Keratinocyte (primary cell): ENCODE data around the gene OR2F2. TPM values are rescaled to one million over a fixed set of nuclear protein-coding genes. Genes with fewer than 3 reads are reported as not detected.

ENCODE experiments used
- DNase-seq: peaks from one replicate; pipeline ENCODE4 v3.0.0-alpha.2; 2011; ENCODE audit warnings: low read depth, missing footprints, low spot score
- FAIRE-seq: peaks from 2 replicates; lab custom pipeline; 2011; peaks lifted over from hg19 to GRCh38; lab: Jason Lieb, UNC
- H2AFZ ChIP-seq: 2 replicates; pipeline ENCODE4 v1.6.0; 2012; ENCODE audit warnings: low read length, control low read depth, inconsistent platforms; ENCODE audit not compliant: control insufficient read depth
- H3K27ac ChIP-seq: 2 replicates; pipeline ENCODE4 v1.5.1; 2011; ENCODE audit warnings: low read length; ENCODE audit not compliant: control insufficient read depth, insufficient read depth
- H3K27me3 ChIP-seq: 3 replicates; pipeline ENCODE4 v1.6.0; 2011; ENCODE audit warnings: low read length; ENCODE audit not compliant: control insufficient read depth, insufficient read depth; ENCODE audit errors: extremely low read depth
- H3K36me3 ChIP-seq, 2 experiments: 2 replicates in 1 of 2; 3 replicates in 1 of 2; pipeline ENCODE4 v1.5.1; 2011; ENCODE audit warnings: low read length in 2 of 2, mild to moderate bottlenecking in 1 of 2; ENCODE audit not compliant: control insufficient read depth in 2 of 2, insufficient read depth in 2 of 2; ENCODE audit errors: extremely low read depth in 1 of 2
- H3K4me1 ChIP-seq: 3 replicates; pipeline ENCODE4 v1.5.1; 2011; ENCODE audit warnings: low read length; ENCODE audit not compliant: control insufficient read depth, insufficient read depth; ENCODE audit errors: extremely low read depth
- H3K4me2 ChIP-seq: 3 replicates; pipeline ENCODE4 v1.6.0; 2011; ENCODE audit warnings: low read depth, low read length; ENCODE audit not compliant: control insufficient read depth, insufficient read depth; ENCODE audit errors: extremely low read depth
- H3K4me3 ChIP-seq, 3 experiments: fragments of 200-600 bp in 1 of 3; sonication (generic) in 1 of 3; 2 replicates in 2 of 3; 3 replicates in 1 of 3; pipeline ENCODE4 v1.5.1; 2011 to 2016; ENCODE audit warnings: low read length in 3 of 3, mild to moderate bottlenecking in 3 of 3, control low read depth in 2 of 3, inconsistent platforms in 1 of 3, low read depth in 1 of 3, mixed read lengths in 1 of 3, mixed run types in 1 of 3, moderate library complexity in 1 of 3; ENCODE audit not compliant: control insufficient read depth in 2 of 3, insufficient read depth in 2 of 3; ENCODE audit errors: extremely low read depth in 1 of 3
- H3K79me2 ChIP-seq: 2 replicates; pipeline ENCODE4 v1.6.0; 2012; ENCODE audit warnings: low read length; ENCODE audit not compliant: control insufficient read depth, insufficient read depth
- H3K9ac ChIP-seq: 3 replicates; pipeline ENCODE4 v1.6.0; 2011; ENCODE audit warnings: low read length; ENCODE audit not compliant: control insufficient read depth, insufficient read depth; ENCODE audit errors: extremely low read depth
- H3K9me1 ChIP-seq: 3 replicates; pipeline ENCODE4 v1.6.0; 2011; ENCODE audit warnings: low read length; ENCODE audit not compliant: control insufficient read depth, insufficient read depth; ENCODE audit errors: extremely low read depth
- H3K9me3 ChIP-seq: 2 replicates; pipeline ENCODE4 v1.5.1; 2012; ENCODE audit warnings: low read depth, low read length; ENCODE audit not compliant: control insufficient read depth
- H4K20me1 ChIP-seq: 3 replicates; pipeline ENCODE4 v1.6.0; 2011; ENCODE audit warnings: low read length; ENCODE audit not compliant: control insufficient read depth, insufficient read depth; ENCODE audit errors: extremely low read depth
- CTCF ChIP-seq, 3 experiments: IDR thresholded peaks in 1 of 3; conservative IDR thresholded peaks in 1 of 3; optimal IDR thresholded peaks in 1 of 3; 2 replicates in 2 of 3; 3 replicates in 1 of 3; pipeline versions ENCODE3 to v1.5.1; 2011; ENCODE audit warnings: low read length in 3 of 3, mild to moderate bottlenecking in 3 of 3, moderate library complexity in 2 of 3, control low read depth in 1 of 3, inconsistent platforms in 1 of 3; ENCODE audit not compliant: insufficient read depth in 2 of 3; ENCODE audit errors: extremely low read depth in 1 of 3
- EZH2 ChIP-seq: IDR thresholded peaks from one replicate; pipeline ENCODE4 v1.6.1; 2012; ENCODE audit warnings: inconsistent platforms, mild to moderate bottlenecking, low read length, moderate library complexity
- dilution Hi-C: fragments of 300-500 bp; cut with MboI; formaldehyde crosslinking; loops from one replicate; pipeline ENCODE4 v1.7.0; 2020; ENCODE audit warnings: low sequenced_read_pairs; ENCODE audit not compliant: extremely low pct_ligation_motif_present
- polyA plus RNA-seq, 5 experiments: library from polyadenylated mRNA; depleted of rRNA in 3 of 5; stranded (reverse) in 3 of 5; stranded (forward) in 1 of 5; unstranded in 1 of 5; fragments of >200 nt; gene quantifications; 1 replicate in 1 of 5; 2 replicates in 3 of 5; 3 replicates in 1 of 5; pipeline versions ENCODE4 v1.2.1 to v1.2.3, GENCODE V29; 2011 to 2012; ENCODE audit warnings: missing spikeins in 2 of 5, low read depth in 1 of 5, low replicate concordance in 1 of 5

OR2F2 gene
- polyA plus RNA-seq, 1 donor (not counting 4 experiments of a cell fraction or from before 2014, with no cell fraction given) = not detected

DNA sequence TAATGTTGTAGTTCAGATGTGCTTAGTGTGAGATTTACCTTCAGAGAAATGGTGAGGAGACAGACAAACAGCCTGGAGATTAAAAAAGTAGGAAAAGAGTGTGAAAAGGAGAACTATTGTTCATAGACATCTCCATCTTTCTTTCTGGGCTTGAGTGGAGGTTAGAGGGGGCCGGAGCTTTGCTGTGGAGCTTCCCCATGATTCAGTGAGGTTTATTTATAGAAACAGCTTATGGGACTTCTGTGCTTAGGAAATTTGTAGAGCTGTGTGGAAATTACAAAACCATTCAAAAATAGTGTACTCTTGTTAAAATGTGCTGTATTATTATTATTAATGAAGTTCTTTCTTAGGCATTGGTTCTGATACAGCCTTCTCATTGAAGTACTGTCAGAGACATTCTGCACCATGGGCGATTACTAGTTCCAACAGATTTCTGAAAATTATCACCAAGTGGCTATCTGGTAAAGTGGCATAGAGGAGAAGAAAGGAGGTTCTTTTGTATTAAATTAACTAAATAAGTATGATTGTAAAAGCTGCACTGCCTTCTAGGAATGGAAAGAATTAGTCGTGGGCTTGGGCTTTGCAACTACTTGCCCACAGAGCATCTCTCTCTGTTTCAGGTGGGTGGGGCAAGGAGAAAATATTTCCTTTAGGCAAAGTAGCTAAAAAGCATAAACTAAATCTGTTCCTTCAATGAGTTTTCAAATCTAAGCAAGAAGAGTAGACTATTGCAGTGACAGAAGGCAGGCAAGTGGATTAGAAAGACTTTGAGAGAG is 24.4 kb upstream of the OR2F2 start:
- Histone ChIP-seq H3K4me1 (no peaks in the 10 kb centered on the region), H2AFZ (no peak overlapping the region), H3K4me2 (no peak overlapping the region), H3K27me3 (no peaks in the 10 kb centered on the region), H4K20me1 (no peaks in the 10 kb centered on the region), H3K9me1 (no peaks in the 10 kb centered on the region), H3K27ac (no peak overlapping the region), H3K9me3 (no peaks in the 10 kb centered on the region), H3K36me3 (no peaks in the 10 kb centered on the region), H3K4me3 (no peak overlapping the region), H3K9ac (no peak overlapping the region), H3K79me2 (no peaks in the 10 kb centered on the region)
- dilution Hi-C loops = no loop called here
- TF ChIP-seq EZH2 = no peak
- no peak for TF ChIP-seq CTCF (optimal IDR thresholded peaks at IDR 0.05 in 1 of 3, IDR thresholded peaks at IDR 0.05 in 1 of 3, conservative IDR thresholded peaks at IDR 0.05 in 1 of 3; ENCODE audit: extremely low read depth in 1 of 3, insufficient read depth in 2 of 3, low read length in 3 of 3)
- DNase-seq (no peak), FAIRE-seq (no peak)

- TF ChIP-seq CTCF (optimal IDR thresholded peaks at IDR 0.05 in 1 of 3, IDR thresholded peaks at IDR 0.05 in 1 of 3, conservative IDR thresholded peaks at IDR 0.05 in 1 of 3; ENCODE audit: extremely low read depth in 1 of 3, insufficient read depth in 2 of 3, low read length in 3 of 3) = no peak
- dilution Hi-C loops = no loop called here
- no peak for FAIRE-seq
- no peaks in the 10 kb centered on the region for H3K9me3 ChIP-seq
- H3K4me1 ChIP-seq = no peaks in the 10 kb centered on the region
- no peaks in the 10 kb centered on the region for H3K27me3 ChIP-seq
- H4K20me1 ChIP-seq = no peaks in the 10 kb centered on the region
- H2AFZ ChIP-seq = no peak overlapping the region
- no peak overlapping the region for H3K9ac ChIP-seq
- no peak overlapping the region for H3K4me3 ChIP-seq
- no peaks in the 10 kb centered on the region for H3K79me2 ChIP-seq
- H3K9me1 ChIP-seq = no peaks in the 10 kb centered on the region
- DNase-seq = no peak
- no peak overlapping the region for H3K4me2 ChIP-seq
- H3K27ac ChIP-seq = no peak overlapping the region
- H3K36me3 ChIP-seq = no peaks in the 10 kb centered on the region
Observed at GRCh38 chr7:143913945-143914615, 21.0 kb upstream of the OR2F2 start.
